NCI-H2107 treated with DMSO at 0.1 percent for 48 hours (cell line): ENCODE measurements around the gene SERPINH1.
A peak's percentile ranks its signal among the peaks of the same experiment; 100 is the strongest.
"Not testable (repeated sequence)": the region's sequence is repeated elsewhere in the genome, so short reads cannot be mapped to it uniquely, and the experiment has no call there.

Experiments
- DNase-seq: peaks from one replicate; lab custom pipeline; 2025; ENCODE audit not compliant: unreplicated experiment; lab: John Stamatoyannopoulos, UW

The SERPINH1 gene

GRCh38 chr11:75572744-75573143, 10.7 kb downstream of the SERPINH1 start:
- DNase-seq = no peak

GRCh38 chr11:75574698-75575602, 12.9 kb downstream of the SERPINH1 start:
- no peak for DNase-seq

- DNase-seq = no peak
These were observed 14.0 kb downstream of the SERPINH1 start for GRCh38 chr11:75576017-75576416.

GRCh38 chr11:75576499-75576918, 14.5 kb downstream of the SERPINH1 start:
- DNase-seq = no peak

- DNase-seq = no peak
These were observed 15.2 kb downstream of the SERPINH1 start for GRCh38 chr11:75577207-75577606.

GRCh38 chr11:75578977-75579376, 16.9 kb downstream of the SERPINH1 start:
- DNase-seq = no peak

- no peak for DNase-seq
These were observed 17.8 kb downstream of the SERPINH1 start for GRCh38 chr11:75579841-75580240.

GRCh38 chr11:75582506-75582894, 20.4 kb downstream of the SERPINH1 start:
- DNase-seq = no peak

- DNase-seq = peak; percentile 35
These were observed 21.1 kb downstream of the SERPINH1 start for GRCh38 chr11:75582895-75583717.

GRCh38 chr11:75583718-75584658, 21.9 kb downstream of the SERPINH1 start:
- DNase-seq = no peak

GRCh38 chr11:75584659-75585292, 22.7 kb downstream of the SERPINH1 start:
- not testable (repeated sequence) for DNase-seq

GRCh38 chr11:75585293-75585670, 23.2 kb downstream of the SERPINH1 start:
- DNase-seq = no peak

- no peak for DNase-seq
These were observed 24.3 kb downstream of the SERPINH1 start for GRCh38 chr11:75586395-75586794.

- no peak for DNase-seq
These were observed 26.0 kb downstream of the SERPINH1 start for GRCh38 chr11:75588051-75588481.

GRCh38 chr11:75589051-75589450, 27.0 kb downstream of the SERPINH1 start:
- no peak for DNase-seq

- no peak for DNase-seq
These were observed 27.9 kb downstream of the SERPINH1 start for GRCh38 chr11:75589933-75590332.

GRCh38 chr11:75591371-75591770, 29.3 kb downstream of the SERPINH1 start:
- DNase-seq = no peak

GRCh38 chr11:75591966-75592365, 29.9 kb downstream of the SERPINH1 start:
- DNase-seq = no peak

- peak; percentile 62 for DNase-seq
These were observed 30.7 kb downstream of the SERPINH1 start for GRCh38 chr11:75592715-75593114.

GRCh38 chr11:75593286-75593915, 31.3 kb downstream of the SERPINH1 start:
- peak; percentile 65 for DNase-seq
